ENCODE results near the gene DYRK3. TPM values are rescaled to one million over a fixed set of nuclear protein-coding genes. Genes with fewer than 3 reads are reported as not detected.
A peak's percentile ranks its signal among the peaks of the same experiment; 100 is the strongest.

DYRK3 gene
- total and polyA plus RNA-seq, 2 experiments from 2014 or later, result 8.4 to 21.2 TPM

DNA sequence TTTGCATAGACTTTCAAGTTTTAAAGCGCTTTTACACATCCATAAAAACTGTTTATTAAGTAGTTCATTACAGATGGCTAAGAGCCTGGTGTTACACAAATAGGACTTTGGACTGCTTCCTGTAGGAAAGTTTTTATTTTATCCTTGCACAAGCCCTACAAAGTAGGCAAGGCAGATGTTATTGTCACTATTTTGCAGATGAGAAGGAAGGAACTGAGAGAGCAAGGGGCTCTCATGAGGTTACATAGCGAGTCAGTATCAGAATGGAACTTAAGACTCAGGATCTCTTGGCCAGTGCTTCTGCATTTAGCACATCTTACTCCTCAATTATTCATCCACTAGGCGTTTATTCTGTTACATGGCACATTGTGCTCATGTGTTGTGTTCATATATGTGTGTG is 46.8 kb downstream of the DYRK3 start:
- Histone ChIP-seq H3K36me3 (no peaks in the 10 kb centered on the region), H3K9me3 (ENCODE audit: low read depth) (no peaks in the 10 kb centered on the region), H3K27ac (no peak overlapping the region), H3K4me3 (no peak overlapping the region), H3K4me1 (ENCODE audit: low read depth) (peaks cover 5% of the 10 kb centered on the region), H3K27me3 (no peaks in the 10 kb centered on the region)
- TF ChIP-seq, protein P1, sequence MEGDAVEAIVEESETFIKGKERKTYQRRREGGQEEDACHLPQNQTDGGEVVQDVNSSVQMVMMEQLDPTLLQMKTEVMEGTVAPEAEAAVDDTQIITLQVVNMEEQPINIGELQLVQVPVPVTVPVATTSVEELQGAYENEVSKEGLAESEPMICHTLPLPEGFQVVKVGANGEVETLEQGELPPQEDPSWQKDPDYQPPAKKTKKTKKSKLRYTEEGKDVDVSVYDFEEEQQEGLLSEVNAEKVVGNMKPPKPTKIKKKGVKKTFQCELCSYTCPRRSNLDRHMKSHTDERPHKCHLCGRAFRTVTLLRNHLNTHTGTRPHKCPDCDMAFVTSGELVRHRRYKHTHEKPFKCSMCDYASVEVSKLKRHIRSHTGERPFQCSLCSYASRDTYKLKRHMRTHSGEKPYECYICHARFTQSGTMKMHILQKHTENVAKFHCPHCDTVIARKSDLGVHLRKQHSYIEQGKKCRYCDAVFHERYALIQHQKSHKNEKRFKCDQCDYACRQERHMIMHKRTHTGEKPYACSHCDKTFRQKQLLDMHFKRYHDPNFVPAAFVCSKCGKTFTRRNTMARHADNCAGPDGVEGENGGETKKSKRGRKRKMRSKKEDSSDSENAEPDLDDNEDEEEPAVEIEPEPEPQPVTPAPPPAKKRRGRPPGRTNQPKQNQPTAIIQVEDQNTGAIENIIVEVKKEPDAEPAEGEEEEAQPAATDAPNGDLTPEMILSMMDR (IDR thresholded peaks at IDR 0.05; ENCODE audit: low read depth, low read length), result no peak
- DNase-seq (ENCODE audit: low read depth in 1 of 2, low spot score in 1 of 2), result no peak

DNA sequence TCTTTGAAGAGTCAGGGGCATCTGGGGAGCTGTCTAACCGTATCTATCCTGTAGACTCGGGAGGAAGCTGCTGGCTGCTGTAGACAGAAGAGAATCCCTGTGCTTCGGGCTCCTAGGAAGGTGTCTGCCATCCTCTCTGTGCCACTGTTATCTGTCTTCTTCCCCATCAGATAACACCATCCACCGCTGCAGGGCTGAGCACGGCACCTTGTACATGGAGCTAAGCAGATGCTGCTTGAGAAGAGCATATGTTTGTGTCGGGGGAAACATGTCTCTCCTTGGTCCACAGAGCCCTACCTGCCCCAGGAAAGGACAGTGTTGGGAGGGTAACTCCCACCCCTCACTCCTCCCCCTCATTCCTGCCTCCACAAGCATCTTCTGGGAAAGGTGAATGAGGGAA is 48.0 kb downstream of the DYRK3 start:
- H3K36me3 ChIP-seq, result no peaks in the 10 kb centered on the region
- H3K27ac ChIP-seq, result no peak overlapping the region
- H3K27me3 ChIP-seq, result no peaks in the 10 kb centered on the region
- no peak overlapping the region for H3K4me3 ChIP-seq
- no peak for DNase-seq (ENCODE audit: low read depth in 1 of 2, low spot score in 1 of 2)
- TF ChIP-seq, protein P1 (IDR thresholded peaks at IDR 0.05; ENCODE audit: low read depth, low read length), result no peak
- peaks cover 17% of the 10 kb centered on the region for H3K4me1 ChIP-seq (ENCODE audit: low read depth)
- no peaks in the 10 kb centered on the region for H3K9me3 ChIP-seq (ENCODE audit: low read depth)

DNA sequence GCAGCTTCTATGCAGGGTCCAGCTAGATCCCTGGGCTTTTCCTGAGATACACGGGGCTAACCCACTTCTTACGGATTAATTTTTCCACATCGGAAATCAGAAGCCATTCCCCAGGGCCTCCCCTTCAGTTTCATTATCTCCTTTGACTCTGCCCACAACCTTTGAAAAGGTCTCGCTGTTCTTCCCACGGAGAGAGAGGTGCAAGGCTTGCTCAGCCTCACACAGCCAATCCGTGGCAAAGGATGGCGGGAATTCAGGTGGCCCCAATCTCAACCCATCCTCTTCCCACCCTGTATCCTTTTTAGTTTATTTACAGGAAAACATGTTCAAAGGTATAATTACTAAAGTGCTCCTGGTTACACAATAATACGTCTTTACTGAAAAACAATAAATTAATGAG is 48.7 kb downstream of the DYRK3 start:
- DNase-seq (ENCODE audit: low read depth in 1 of 2, low spot score in 1 of 2), result no peak
- no peak overlapping the region for H3K27ac ChIP-seq
- TF ChIP-seq, protein P1 (IDR thresholded peaks at IDR 0.05; ENCODE audit: low read depth, low read length), result no peak
- peaks cover 24% of the 10 kb centered on the region for H3K4me1 ChIP-seq (ENCODE audit: low read depth)
- no peaks in the 10 kb centered on the region for H3K27me3 ChIP-seq
- H3K4me3 ChIP-seq, result peak overlapping the region; percentile 91
- no peaks in the 10 kb centered on the region for H3K36me3 ChIP-seq
- H3K9me3 ChIP-seq (ENCODE audit: low read depth), result no peaks in the 10 kb centered on the region

DNA sequence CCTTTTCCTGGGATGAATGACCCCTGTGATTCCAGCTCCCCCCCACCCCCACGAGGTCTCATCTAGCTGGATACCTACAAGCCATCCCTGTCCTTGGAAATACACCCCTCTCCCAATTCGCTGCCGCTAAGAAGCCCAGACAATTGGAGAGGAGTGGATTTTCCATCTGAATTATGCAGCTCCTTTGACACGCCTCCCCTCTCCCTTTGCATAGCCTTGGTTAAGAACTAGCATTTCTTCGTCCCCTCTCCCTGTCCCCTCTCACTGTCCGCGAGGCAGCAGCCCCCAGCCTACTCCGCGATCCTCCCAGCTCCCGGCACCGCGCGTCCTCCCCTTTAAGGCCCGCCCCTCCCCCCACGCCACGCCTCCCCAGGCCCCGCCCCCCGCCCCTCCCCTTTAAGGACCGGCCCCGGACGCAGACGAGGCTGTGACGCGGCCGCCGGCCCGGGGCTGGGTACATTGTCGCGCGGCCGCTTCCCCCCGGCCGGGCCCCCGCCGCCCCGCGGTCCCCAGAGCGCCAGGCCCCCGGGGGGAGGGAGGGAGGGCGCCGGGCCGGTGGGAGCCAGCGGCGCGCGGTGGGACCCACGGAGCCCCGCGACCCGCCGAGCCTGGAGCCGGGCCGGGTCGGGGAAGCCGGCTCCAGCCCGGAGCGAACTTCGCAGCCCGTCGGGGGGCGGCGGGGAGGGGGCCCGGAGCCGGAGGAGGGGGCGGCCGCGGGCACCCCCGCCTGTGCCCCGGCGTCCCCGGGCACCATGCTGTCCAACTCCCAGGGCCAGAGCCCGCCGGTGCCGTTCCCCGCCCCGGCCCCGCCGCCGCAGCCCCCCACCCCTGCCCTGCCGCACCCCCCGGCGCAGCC is 49.4 kb downstream of the DYRK3 start, which contains the start of gene MAPKAPK2:
Gene MAPKAPK2, plus strand, starts transcription at position 428 of the 856 bp plus-strand sequence. Its CDS starts 325 bp downstream, at position 753.
- peak within 1 kb of the TSS; percentile 91 for H3K4me3 ChIP-seq
- peak; percentile 71 to 94 for DNase-seq (ENCODE audit: low read depth in 1 of 2, low spot score in 1 of 2)
- peaks cover 30% of the 10 kb centered on the region for H3K4me1 ChIP-seq (ENCODE audit: low read depth)
- no peaks in the 10 kb centered on the region for H3K36me3 ChIP-seq
- peak within 1 kb of the TSS; percentile 98 for H3K27ac ChIP-seq
- no peaks in the 10 kb centered on the region for H3K27me3 ChIP-seq
- H3K9me3 ChIP-seq (ENCODE audit: low read depth), result no peaks in the 10 kb centered on the region
- TF ChIP-seq, protein P1 (IDR thresholded peaks at IDR 0.05; ENCODE audit: low read depth, low read length), result no peak

DNA sequence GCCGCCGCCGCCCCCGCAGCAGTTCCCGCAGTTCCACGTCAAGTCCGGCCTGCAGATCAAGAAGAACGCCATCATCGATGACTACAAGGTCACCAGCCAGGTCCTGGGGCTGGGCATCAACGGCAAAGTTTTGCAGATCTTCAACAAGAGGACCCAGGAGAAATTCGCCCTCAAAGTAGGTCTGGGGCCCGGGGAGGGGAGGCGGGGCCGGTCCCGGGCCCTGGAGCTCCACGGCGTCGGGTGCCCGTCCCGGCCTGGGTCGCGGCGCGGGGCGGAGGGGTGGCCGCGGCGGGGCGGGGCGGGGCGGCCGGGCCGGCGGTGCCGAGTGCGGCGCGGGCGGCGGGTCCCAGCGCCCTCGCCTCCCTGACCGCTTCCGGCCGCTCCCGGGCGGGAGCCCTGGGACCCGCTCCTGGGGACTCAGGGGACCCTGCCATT is 50.0 kb downstream of the DYRK3 start:
- H3K4me1 ChIP-seq (ENCODE audit: low read depth), result peaks cover 36% of the 10 kb centered on the region
- no peaks in the 10 kb centered on the region for H3K27me3 ChIP-seq
- H3K36me3 ChIP-seq, result no peaks in the 10 kb centered on the region
- peak overlapping the region; percentile 91 for H3K4me3 ChIP-seq
- TF ChIP-seq, protein P1 (IDR thresholded peaks at IDR 0.05; ENCODE audit: low read depth, low read length), result no peak
- H3K27ac ChIP-seq, result peak overlapping the region; percentile 98
- peak in 1 of 2 donors; percentile 58 for DNase-seq (ENCODE audit: low read depth in 1 of 2, low spot score in 1 of 2)
- H3K9me3 ChIP-seq (ENCODE audit: low read depth), result no peaks in the 10 kb centered on the region

Data from cardiac muscle cell (in vitro differentiated cells and primary cell).